ENCODE data around the gene BGN.

DNA sequence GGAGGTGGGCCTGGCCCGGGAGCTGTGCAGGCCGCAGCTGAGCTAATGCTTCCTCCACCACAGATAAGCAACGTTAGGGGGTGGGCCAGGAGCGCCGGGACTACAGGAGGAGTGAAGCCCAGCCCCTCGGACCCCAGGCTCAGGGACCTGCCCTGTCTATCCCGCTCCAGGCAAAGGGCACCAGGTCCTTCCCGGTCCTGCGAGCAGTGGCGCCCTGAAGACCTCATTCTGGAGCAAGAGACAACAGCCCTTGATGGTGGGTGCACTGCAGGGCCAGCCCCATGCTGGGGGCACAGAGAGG lies 48.2 kb upstream of the BGN start:
- TF ChIP-seq CTCF (IDR thresholded peaks at IDR 0.05; ENCODE audit: insufficient read depth, low read length, poor library complexity, severe bottlenecking) = no peak
- no peak for TF ChIP-seq EZH2phosphoT487 (conservative IDR thresholded peaks at IDR 0.05; ENCODE audit: low read length)

Measured in SU-DHL-6 (cell line).